DOHH2 (cell line): Measurements from ENCODE around the gene DKK3.

Experiments used
- H3F3A ChIP-seq: fragments of 200-600 bp; sonication (generic), shearing (Covaris generic); 2 replicates; pipeline ENCODE4 v1.6.0; 2016; ENCODE audit warnings: antibody characterized with exemption, mild to moderate bottlenecking; ENCODE audit not compliant: control insufficient read depth, insufficient read depth
- H3K27ac ChIP-seq: fragments of 200-600 bp; sonication (generic); 2 replicates; pipeline ENCODE4 v1.5.1; 2014; ENCODE audit warnings: low read depth, mild to moderate bottlenecking, low read length, moderate library complexity
- H3K27me3 ChIP-seq: fragments of 200-600 bp; sonication (generic); 2 replicates; pipeline ENCODE4 v1.6.1; 2014; ENCODE audit warnings: mild to moderate bottlenecking, low read length, mixed read lengths; ENCODE audit not compliant: control insufficient read depth
- H3K36me3 ChIP-seq: fragments of 200-600 bp; sonication (generic); 2 replicates; pipeline ENCODE4 v1.6.1; 2014; ENCODE audit warnings: mild to moderate bottlenecking, low read length, moderate library complexity, mixed read lengths; ENCODE audit not compliant: control insufficient read depth
- H3K4me1 ChIP-seq: fragments of 200-600 bp; sonication (generic); 2 replicates; pipeline ENCODE4 v1.6.1; 2014; ENCODE audit warnings: mild to moderate bottlenecking, low read length, mixed read lengths; ENCODE audit not compliant: control insufficient read depth
- H3K4me2 ChIP-seq: fragments of 200-600 bp; sonication (generic); 2 replicates; pipeline ENCODE4 v1.6.0; 2014; ENCODE audit warnings: mild to moderate bottlenecking, low read length, moderate library complexity
- H3K4me3 ChIP-seq: fragments of 200-600 bp; sonication (generic); 2 replicates; pipeline ENCODE4 v1.5.1; 2014; ENCODE audit warnings: mild to moderate bottlenecking, low read length, mixed read lengths
- H3K79me2 ChIP-seq: fragments of 200-600 bp; sonication (generic); 2 replicates; pipeline ENCODE4 v1.6.1; 2014; ENCODE audit warnings: mild to moderate bottlenecking, low read length, mixed read lengths; ENCODE audit not compliant: control insufficient read depth
- H3K9me2 ChIP-seq: fragments of 200-600 bp; sonication (generic); replicated peaks from 2 replicates; pipeline ENCODE4 v1.6.1; 2014; ENCODE audit warnings: mild to moderate bottlenecking, low read length, mixed read lengths; ENCODE audit not compliant: control insufficient read depth
- H3K9me3 ChIP-seq: fragments of 200-600 bp; sonication (generic); 2 replicates; pipeline ENCODE4 v1.6.1; 2014; ENCODE audit warnings: antibody characterized with exemption, low read length, mixed read lengths; ENCODE audit not compliant: control insufficient read depth, insufficient read depth
- H4K20me1 ChIP-seq: fragments of 200-600 bp; sonication (generic); 2 replicates; pipeline ENCODE4 v1.6.0; 2014; ENCODE audit warnings: low read depth, mild to moderate bottlenecking, antibody characterized with exemption, low read length, moderate library complexity; ENCODE audit not compliant: control insufficient read depth, insufficient read depth
- EZH2phosphoT487 ChIP-seq: fragments of 200-600 bp; sonication (generic); IDR thresholded peaks from 2 replicates; pipeline ENCODE4 v1.6.1; 2017; ENCODE audit warnings: borderline replicate concordance, mild to moderate bottlenecking, antibody characterized with exemption, low read length, moderate library complexity, mixed read lengths
- TF ChIP-seq, protein P1 (sequence below): fragments of 200-600 bp; sonication (generic); IDR thresholded peaks from one replicate; pipeline ENCODE4 v1.5.1; 2014; ENCODE audit warnings: antibody characterized with exemption, mild to moderate bottlenecking, low read depth, low read length; ENCODE audit not compliant: poor library complexity, severe bottlenecking

The DKK3 gene

DNA sequence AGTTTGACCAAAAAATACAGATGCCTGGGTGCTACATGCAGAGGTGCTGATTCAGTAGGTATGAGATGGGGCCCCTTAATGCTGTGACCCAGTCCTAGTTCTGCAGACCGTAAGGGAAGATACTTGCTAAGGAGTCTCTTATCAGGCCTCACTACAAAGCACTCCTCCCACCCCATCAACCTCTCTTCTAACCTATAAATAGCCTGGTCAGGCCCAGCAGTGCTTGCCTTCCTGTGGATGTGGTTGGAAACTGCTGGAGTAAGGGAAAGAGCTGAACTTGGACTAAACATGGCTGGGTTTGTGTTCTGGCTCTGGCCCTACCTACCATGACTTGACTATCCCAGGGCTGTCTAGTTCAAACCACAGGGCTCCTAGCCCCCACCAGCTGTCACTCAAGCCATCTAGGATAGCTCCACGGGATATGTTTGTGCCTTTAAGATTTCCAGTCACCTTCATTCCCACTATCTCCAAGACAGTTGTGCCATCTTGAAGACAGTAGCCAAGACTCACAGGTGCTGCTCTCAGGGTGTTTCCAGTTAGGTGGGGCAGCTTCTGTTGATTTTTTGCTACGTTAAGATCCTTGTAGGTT lies 9.5 kb upstream of the DKK3 start:
- Histone ChIP-seq H3K79me2 (no peaks in the 10 kb centered on the region), H3K9me2 (no peaks in the 10 kb centered on the region), H3K9me3 (no peaks in the 10 kb centered on the region), H3K27ac (no peak overlapping the region), H3K4me1 (no peaks in the 10 kb centered on the region), H3F3A (no peaks in the 10 kb centered on the region), H3K27me3 (no peaks in the 10 kb centered on the region), H4K20me1 (no peaks in the 10 kb centered on the region), H3K36me3 (no peaks in the 10 kb centered on the region), H3K4me2 (no peak overlapping the region), H3K4me3 (no peak overlapping the region)
- TF ChIP-seq, protein P1, sequence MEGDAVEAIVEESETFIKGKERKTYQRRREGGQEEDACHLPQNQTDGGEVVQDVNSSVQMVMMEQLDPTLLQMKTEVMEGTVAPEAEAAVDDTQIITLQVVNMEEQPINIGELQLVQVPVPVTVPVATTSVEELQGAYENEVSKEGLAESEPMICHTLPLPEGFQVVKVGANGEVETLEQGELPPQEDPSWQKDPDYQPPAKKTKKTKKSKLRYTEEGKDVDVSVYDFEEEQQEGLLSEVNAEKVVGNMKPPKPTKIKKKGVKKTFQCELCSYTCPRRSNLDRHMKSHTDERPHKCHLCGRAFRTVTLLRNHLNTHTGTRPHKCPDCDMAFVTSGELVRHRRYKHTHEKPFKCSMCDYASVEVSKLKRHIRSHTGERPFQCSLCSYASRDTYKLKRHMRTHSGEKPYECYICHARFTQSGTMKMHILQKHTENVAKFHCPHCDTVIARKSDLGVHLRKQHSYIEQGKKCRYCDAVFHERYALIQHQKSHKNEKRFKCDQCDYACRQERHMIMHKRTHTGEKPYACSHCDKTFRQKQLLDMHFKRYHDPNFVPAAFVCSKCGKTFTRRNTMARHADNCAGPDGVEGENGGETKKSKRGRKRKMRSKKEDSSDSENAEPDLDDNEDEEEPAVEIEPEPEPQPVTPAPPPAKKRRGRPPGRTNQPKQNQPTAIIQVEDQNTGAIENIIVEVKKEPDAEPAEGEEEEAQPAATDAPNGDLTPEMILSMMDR, result no peak
- no peak for TF ChIP-seq EZH2phosphoT487

DNA sequence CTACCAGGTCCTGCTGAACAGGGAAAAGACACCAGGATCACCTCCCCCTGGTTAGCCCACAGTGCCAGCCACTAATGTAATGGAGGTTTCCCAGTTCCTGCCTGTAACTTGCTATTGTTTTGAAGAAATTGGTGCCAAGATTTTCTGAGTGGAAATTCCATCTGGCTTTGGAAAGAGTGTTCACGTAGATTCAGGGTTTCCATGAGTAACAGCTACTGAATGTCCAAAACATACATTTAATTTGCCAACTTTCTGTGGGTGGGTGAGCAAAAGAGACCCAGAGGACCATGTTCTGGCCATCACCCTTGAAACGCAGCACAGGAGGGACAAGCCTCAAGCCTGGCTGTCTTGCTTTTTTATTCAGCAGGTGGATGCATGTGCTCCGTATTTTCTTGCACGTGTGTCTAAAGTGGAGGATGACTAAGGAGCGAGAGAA lies 8.8 kb upstream of the DKK3 start:
- Histone ChIP-seq H3K27ac (no peak overlapping the region), H3F3A (no peaks in the 10 kb centered on the region), H4K20me1 (no peaks in the 10 kb centered on the region), H3K4me3 (no peak overlapping the region), H3K79me2 (no peaks in the 10 kb centered on the region), H3K4me1 (no peaks in the 10 kb centered on the region), H3K27me3 (no peaks in the 10 kb centered on the region), H3K9me2 (no peaks in the 10 kb centered on the region), H3K9me3 (no peaks in the 10 kb centered on the region), H3K36me3 (no peaks in the 10 kb centered on the region), H3K4me2 (no peak overlapping the region)
- TF ChIP-seq, protein P1, result no peak
- TF ChIP-seq EZH2phosphoT487, result no peak

DNA sequence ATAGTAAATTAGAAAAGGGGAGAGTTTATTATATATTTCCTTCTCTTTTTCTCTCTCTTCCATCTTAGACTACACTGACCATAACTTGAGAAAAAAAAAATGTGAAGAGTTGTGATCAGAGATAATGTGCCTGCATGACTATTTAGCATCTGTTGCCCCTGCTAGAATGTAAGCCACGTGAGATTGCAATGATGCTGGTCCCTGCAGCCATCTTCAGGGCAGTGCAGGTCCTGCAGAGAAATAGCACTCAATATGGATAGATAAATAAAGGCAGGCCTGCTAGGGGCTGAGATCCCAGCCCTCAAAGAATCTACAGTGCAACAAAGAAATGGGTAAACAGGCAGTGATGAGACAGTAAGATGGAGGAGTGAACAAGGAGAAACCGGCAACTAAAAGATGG lies 7.8 kb upstream of the DKK3 start:
- Histone ChIP-seq H3K4me1 (no peaks in the 10 kb centered on the region), H3K9me3 (no peaks in the 10 kb centered on the region), H3K4me3 (no peak overlapping the region), H3K9me2 (no peaks in the 10 kb centered on the region), H3K27ac (no peak overlapping the region), H3K79me2 (no peaks in the 10 kb centered on the region), H4K20me1 (no peaks in the 10 kb centered on the region), H3K4me2 (no peak overlapping the region), H3K36me3 (no peaks in the 10 kb centered on the region), H3F3A (no peaks in the 10 kb centered on the region), H3K27me3 (no peaks in the 10 kb centered on the region)
- TF ChIP-seq, protein P1, result no peak
- TF ChIP-seq EZH2phosphoT487, result no peak
